Measurements from ENCODE around the gene GALNT17.

GALNT17 gene

DNA sequence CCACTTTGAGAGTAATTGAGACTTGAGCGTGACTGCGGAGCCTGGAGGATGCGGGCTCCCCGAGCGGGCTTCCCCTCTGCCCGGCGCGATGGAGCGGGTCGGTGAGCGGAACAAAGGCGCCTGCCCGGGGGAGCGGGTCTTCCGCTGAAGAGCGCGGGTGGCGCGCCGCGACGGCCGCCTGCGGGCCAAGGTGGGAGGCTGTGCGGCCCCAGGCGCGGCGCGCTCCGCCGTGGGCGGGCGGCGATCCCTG lies at the start of gene GALNT17:
GALNT17 (plus strand) TSS at position 18 of the 250 bp plus-strand sequence.
- no peak for DNase-seq

DNA sequence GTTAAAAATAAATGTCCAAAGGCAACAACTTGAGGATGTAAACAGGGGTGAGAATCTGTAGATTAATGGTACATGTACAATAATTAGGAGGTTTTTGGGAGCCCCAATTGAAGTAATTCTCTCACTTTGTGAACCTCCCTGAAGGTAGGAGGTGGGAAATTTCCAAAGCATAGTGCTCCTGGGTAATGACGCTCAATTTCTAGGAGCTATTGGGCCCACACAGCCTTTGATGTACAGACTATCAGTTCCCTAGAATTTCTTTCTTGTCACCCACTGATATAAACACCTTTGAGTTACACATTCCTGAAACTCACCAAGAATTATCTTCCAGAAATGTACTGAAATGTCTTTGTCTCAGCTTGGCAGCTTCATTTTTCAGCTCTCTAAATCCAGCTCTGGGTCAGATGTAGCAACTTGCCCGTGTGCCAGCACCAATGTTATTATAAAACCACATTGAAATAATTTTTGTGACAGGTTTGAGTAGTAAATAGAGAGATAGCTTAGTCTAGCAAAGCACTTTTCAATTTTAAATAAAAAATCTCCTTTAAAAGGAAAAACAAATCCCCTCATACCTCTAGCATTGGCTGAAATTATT lies 36.6 kb upstream of the GALNT17 start:
- DNase-seq: no peak

DNA sequence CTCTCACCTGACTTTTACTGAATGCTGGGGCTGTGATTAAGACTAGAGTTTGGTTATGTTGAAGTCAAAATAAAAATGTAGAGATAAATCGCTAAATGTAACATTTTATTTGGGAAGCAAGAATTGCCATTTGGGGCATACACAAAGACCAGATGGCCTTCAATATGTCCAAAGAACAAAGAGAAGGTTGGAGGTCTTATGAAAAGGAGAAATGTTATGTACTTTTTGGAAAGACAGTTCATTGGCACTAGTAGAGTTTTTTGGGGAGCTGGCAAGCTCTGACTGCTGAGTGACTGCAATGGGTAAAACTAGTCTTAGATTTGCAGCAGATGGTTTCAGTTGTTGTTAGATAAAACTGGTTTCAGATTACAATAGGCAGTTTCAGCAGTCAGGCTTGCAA lies 35.6 kb upstream of the GALNT17 start:
- no peak for DNase-seq

DNA sequence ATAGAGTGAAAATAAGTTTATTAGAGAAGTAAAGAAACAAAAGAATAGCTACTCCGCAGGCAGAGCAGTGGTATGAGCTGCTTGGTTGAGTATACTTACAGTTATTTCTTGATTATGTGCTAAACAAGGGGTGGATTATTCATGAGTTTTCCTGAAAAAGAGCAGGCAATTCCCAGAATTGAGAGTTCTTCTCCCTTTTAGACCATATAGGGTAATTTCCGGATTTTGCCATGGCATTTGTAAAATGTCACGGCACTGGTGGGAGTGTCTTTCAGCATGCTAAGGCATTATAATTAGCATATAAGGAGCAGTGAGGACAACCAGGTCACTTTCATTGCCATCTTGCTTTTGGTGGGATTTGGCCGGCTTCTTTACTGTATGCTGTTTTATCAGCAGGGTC lies 25.7 kb upstream of the GALNT17 start:
- DNase-seq: no peak

DNA sequence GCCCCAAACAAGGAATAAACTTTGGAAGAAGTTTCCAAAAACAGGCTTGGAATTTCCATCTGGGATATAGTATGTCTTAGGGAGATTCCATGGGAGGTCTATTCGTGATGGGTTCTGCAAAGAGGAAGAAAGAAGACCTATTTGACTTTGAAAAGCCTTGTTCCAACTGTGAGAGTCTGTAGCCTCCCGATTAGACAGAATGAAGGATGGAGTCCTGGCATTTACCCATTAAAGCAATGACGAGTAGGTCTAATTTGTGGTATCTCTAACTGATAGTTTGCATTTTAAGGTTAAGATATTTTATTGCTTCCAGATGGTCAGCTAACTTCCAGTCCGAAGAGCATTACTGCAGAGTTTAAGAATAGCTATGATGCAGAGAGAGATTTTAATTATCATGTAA lies 19.5 kb upstream of the GALNT17 start:
- no peak for DNase-seq

DNA sequence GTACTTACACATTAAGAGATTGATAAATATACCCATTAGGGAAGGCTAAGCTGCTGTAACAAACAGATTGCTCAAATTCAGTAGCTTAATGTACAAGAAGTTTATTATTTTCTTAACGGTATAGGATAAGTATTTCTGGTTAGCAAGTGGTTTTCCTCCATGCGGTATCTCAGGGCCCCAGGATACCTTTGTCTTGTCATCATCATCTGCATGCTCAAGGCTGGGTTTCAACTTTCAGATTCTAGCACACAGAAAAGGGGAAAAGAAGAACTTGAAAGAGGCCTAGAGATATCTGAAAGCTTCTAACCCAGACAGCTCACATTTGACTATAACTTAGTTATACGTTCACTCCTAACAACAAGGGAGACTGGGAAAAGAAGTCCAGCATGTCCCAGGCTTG lies 11.8 kb upstream of the GALNT17 start:
- DNase-seq: no peak

DNA sequence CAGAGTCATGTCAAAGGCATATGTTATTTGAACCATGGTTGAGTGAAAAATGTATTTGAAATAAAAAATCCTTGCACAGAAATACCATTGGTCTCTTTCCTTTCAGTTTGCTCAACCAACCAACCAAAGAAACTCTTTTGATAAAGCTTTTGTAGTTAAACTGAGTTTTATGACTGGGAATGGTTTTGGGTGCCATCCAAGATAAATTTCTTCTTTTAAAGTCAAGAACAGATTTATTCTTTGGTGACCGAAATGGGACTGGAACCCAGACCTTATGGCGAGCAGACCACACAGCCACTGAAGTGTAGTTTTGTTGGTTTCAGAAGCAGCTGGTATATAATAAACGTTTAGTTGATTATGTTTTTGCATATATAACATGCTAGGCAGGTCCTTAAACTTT lies 2.8 kb upstream of the GALNT17 start:
- DNase-seq: no peak

DNA sequence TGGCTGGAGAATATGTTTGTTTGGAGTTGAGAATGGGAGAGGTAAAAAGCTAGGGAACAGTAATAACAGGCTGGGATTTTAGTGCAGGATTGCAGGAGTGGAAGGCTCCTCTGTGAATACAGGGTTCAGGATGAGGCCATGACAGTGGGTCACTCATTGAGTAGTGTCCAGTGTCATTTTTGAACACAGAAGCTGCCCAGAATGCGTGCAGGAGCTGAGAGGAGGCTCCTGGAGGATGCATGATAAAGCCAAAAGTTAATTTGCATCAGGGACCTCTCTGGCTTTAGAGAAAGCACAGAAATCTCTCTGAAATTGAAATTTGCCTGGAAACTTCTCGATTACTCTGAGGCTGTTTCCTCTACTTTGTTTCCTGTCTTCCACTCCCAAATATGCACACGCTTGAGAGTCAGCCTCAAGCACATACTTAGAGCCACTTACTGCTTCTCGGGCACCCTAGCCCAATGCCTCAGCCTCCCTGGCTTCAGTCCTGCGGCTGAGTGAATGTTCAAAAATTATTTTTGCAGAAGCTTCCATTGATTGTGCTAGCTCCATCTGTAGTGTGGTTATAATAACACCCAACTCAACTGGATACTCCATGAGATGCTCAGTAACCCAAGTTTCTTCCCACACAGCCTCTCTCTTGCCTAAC lies 1.8 kb upstream of the GALNT17 start:
- DNase-seq: no peak

DNA sequence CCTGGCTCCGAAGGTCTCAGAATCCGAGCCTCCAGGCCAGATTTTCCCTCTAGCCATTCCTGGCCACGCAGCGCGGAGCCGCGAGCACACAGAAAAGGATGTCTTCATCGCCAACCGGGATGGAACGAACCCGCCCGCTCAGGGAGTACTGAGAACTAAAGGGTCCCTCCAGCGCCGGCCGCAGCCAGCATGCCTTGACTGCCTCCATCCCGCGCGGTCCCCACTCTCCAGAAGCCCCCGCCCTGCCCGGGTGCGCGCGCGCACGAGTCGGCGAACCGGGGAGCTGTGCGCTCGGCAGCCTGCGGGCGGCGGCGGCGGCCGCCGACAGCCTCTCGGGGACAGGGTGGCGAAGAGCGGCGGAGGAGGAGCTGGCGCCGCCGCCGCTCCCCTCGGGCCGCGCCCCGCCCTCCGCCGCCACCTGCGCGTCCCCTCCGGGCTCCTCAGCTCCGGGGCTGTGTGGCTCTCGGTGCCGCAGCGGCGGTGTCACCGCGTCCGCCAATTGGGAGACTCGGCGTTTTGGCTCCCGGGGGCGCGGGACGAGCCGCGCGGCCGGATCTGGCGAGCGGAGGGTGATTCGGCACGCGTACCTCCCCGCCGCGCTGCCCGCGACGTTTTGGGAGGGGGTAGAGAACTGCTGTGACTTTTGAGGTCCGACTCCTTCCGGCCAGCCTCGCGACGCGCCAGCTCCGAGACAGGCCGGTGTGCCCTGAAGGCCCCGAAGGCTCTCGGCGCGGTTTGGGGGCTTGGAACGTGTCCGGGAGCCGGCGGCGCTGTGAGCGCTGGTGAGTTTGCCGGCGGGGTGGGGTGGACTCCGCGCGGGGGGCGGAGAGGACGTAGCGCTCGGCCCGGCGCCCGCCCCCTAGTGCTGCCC lies 453 bp upstream of the GALNT17 start:
- DNase-seq: no peak

DNA sequence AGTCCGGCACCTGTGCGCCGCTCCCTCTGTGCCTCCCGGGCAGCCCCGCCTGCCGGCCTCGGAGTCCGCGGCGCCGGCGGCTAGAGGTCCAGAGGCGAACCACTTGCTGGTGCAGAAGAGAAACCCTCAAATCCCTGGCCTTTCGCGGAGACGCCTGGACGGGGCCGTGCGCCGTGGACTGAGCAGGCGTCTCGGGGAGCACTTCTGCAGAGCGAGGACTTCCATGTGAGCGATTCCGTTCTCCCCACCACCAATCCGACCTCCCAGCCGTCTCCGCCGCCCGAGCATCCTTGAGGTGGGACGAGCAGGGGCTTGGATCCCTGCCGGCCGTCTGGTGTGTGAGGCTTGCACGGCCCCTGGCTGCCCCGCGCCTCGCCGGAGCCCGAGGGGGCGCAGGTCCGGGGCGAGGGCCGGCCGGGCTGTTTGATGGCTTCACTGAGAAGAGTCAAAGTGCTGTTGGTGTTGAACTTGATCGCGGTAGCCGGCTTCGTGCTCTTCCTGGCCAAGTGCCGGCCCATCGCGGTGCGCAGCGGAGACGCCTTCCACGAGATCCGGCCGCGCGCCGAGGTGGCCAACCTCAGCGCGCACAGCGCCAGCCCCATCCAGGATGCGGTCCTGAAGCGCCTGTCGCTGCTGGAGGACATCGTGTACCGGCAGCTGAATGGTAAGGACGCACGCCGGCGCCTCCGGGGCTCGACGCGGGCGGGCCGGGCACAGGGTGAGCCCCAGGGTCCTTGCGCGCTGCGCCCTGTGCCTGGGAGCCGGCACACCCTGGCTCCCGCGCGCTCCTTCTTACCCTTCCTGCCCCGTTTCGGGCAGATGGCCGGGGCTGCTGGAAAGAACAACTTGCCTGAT lies 660 bp downstream of the GALNT17 start:
- no peak for DNase-seq

DNA sequence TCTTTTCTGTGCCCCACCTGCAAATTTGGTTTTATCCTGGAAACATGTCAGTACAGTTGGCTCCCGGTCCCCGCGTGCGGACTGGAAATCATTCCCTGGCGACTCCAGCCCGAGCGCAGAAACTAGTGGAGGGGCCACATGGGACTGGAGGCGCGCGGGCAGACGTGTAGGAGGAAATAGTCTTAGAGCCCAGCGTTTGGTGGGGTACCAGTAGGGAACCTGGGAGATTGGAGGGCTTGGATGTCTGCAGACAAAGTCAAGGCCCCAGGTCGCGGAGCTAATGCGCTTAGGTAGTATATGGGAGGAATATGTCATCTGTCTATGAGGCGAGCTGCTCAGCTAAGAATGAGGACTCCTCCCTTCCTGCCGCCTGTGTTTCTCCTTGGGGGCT lies 1.3 kb downstream of the GALNT17 start:
- no peak for DNase-seq

DNA sequence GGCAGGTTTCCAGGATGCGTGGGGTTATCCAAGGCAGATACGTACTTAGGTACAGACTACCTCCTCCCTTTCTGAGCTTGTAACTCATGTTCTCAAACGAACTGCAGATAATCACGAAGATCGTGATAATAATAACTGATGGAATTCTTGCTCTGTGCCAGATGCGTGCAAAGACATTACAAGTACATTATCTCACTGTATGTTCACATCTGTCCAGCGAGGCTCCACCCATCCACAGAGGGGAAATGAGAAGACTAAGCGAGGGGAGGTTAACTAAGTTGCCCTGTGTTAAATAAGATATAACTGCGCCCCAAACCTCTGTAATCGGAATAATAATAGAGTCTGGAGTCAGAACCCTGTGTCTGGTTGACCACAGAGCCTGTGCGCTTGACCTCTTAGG lies 1.9 kb downstream of the GALNT17 start:
- DNase-seq: no peak

DNA sequence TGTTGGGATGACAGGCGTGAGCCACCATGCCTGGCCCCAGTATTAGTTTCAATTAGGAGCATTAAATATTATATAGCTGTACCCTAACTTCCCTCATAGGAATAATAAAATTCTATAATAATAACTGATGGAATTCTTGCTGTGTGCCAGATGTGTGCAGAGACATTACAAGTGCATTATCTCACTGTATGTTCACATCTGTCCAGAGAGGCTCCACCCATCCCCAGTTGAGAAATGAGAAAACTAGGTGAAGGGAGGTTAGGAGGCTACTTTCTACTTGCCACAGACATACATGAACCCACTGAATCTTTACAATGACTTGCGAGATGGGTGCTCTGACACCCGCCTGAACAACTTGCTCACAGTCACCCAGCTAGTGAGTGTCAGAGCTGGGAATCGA lies 3.2 kb downstream of the GALNT17 start:
- DNase-seq: no peak

DNA sequence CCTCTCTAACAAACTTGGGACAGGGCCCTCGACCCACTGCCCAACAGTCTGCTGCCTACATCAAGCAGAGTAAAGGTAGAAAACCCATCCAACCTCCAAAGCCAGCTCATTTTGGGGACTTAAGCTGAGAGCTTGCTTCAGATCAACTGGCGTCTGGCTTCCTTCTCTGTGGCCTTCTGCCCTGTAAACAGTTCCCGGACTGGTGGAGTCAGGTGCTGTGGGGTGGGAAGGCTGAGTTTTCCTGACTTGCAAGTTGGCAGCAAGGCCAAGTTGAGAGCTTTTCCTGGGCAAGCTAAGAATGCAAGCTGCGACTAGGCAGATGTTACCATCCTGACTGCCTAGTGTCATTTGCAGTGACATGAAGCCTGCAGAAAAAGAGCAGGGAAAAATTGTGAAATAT lies 3.7 kb downstream of the GALNT17 start:
- DNase-seq: no peak

DNA sequence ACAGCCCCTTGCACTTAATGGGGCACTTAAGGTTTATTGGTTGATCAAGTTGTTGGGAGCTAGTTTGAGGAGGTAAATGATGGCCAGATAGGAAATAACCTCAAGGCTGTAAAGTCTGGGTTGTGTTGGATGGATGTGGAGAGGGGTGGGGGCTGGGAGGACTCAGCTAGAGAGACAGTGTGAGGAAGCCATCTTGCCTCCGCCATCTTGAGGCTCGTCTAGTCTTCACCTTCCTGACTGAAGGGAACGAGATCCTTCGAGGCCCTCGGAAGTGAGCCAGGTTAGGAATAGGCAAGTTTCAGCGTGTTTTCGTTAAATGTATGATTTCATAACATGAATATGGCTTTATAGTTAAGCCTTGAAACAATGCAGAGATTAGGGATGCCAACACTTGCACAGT lies 5.5 kb downstream of the GALNT17 start:
- no peak for DNase-seq

DNA sequence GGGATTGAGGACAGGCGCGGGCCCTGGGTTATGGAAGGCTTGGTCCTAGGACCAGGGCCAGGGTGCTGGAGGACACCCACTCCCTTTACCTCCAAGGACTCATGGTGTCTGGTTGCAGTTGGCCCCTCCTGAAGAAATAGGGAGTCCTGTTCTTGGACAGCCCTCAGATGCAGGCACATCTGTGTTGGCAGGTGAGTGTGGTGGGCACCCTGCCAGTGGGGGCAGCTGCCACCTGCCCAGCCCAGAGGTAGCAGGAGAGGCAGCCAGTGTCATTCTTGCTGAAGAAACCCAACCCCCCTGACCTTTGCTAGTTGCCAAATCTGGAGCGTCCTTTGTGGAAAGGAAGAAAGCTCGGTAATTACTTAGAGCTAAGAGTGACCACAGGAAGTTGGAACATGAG lies 8.3 kb downstream of the GALNT17 start:
- no peak for DNase-seq

DNA sequence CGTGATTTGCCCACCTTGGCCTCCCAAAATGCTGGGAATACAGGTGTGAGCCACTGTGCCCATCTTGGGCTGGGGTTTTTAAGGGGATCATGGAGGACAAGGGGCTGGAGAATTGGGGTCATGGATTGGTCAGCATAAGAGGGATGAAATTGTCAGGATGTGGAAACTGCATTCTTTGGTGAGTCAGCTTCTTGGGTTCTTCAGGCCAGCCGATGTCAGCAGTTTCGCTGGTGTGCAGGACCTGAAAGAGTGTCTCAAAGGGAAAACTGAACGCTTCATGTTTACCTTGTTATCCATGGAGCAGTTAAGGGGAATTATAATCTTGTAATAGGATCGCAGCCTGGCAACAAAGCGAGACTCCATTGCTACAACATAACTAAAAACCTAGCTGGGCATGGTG lies 13.0 kb downstream of the GALNT17 start:
- DNase-seq: no peak

DNA sequence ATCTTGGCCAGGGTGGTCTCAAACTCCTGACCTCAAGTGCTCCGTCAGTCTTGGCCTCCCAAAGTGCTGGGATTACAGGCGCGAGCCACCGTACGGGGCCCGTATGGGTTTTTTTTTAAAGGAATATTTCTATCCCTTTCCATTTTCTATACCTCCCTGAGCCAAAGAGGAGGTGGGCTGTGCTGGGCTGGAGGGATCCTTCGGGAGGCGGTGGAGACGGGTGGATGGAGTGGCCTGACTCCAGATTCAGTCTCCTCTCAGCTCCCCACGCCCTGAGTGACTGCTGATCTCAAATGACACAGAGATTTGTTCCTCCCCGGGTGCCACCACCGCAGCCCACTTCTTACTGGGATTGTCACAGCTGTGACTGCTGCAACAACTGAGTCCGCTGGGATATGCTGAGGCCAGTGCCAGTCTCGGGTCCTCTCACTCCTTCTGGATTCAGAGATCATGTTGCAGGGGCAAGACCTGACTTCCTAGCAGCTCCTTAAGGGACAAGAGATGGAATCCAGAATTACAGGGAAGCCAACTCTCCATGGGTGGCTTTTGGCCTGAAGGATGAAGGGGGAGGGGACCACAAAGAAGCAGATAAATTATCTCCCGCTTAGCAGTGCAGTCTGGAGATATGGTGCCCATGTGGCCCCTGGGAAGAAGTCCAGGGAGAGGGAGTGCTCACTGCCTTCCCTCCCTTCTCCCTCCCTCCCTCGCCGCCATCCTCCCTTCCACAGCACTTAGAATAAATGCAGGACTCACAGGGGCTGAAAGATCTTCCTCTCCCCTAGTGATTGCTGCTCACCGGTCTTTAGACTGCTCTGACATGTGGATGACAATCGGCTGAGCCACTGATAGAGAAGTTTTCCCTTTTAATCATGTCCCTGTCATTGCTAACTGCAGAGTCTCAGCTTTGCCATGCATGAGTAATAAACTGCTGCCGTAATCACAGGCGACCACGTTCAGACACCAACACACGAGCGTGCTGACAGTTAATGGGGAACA lies 14.3 kb downstream of the GALNT17 start:
- DNase-seq: no peak

DNA sequence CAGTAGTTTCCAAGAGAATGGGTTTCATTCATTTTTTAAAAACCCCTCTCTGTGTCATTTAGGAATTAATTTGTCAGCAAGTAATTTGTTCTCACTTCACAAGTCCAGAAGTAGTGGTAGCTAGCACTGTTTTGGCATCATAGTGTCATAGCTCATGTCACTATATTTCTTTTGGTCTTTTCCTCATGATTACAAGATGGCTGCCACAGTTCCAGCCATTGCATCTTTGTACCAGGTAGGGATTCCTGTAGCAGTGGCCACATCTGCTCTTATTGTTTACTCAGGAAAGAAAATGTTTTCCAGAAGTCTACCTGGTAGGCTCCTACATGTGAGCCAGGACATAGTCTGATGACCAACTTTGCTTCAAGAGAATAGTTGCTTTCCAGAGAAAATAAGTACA lies 16.2 kb downstream of the GALNT17 start:
- no peak for DNase-seq

DNA sequence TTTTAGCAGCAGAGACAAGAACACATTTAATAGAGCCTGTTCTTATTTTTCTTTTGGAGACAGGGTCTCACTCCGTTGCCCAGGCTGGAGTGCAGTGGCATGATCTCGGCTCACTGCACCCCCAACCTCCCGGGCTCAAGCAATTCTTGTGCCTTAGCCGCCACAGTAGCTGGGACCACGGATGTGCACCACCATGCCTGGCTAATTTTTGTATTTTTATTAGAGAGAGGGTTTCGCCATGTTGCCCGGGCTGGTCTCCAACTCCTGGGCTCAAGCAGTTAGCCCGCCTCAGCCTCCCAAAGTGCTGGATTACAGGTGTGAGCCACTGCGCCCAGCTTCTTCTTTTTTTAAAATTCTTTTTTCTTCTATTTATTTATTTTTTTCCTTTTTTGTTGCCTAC lies 23.3 kb downstream of the GALNT17 start:
- DNase-seq: no peak

DNA sequence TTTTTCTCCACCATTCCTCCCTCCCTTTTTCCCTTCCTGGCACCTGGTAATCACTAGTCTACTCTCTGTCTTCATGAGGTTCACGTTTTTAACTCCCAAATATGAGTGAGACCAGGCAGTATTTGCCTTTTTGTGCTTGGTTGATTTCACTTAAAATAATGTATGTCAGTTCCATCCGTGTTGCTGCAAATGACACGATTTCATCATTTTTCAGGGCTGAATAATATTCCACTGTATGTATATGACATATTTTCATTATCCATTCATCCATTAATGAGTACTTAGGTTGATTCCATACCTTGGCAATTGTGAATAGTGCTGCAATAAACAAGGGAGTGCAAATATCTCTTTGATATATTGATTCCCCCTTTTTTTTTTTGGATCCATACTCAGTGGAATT lies 25.8 kb downstream of the GALNT17 start:
- no peak for DNase-seq

DNA sequence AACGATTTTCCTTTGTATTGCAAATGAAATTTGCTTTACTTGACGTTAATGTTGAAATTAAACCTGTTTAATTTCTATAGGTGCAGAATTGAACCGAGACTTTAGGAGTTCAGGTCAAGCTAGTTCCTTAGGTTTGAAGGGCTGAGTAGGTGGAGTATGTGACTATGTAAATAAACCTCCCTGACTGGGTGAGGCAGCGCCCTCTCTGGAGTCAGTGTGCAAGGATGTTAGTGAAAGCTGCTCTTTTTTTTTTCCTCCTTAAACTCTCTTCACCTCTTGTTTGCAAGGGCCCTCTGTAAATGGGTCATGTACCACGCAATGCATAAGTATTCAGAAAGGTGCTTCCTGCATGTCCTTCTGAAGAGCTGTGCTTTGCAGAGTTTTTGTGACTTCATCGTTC lies 33.8 kb downstream of the GALNT17 start:
- DNase-seq: no peak
